SK-N-SH (cell line): ENCODE measurements around the gene IFITM5.

ENCODE experiments used
- CTCF ChIP-seq: fragments of 200-600 bp; sonication (generic); IDR thresholded peaks from 2 replicates; pipeline ENCODE4 v1.6.1; 2017; ENCODE audit warnings: antibody characterized with exemption, mild to moderate bottlenecking, moderate library complexity
- GATA2 ChIP-seq: sonication (generic); formaldehyde crosslinking; IDR thresholded peaks from 2 replicates; pipeline ENCODE4 v1.5.0; 2020; ENCODE audit warnings: mild to moderate bottlenecking, missing genetic modification reagents
- TF ChIP-seq, protein P1 (sequence below): fragments of 150-350 bp; IDR thresholded peaks from 2 replicates; pipeline ENCODE4 v1.6.1; 2017; ENCODE audit warnings: antibody characterized with exemption, low read length, low read depth, borderline replicate concordance

GRCh38 chr11:267491-267994, 31.8 kb downstream of the IFITM5 start:
- TF ChIP-seq, protein P1, sequence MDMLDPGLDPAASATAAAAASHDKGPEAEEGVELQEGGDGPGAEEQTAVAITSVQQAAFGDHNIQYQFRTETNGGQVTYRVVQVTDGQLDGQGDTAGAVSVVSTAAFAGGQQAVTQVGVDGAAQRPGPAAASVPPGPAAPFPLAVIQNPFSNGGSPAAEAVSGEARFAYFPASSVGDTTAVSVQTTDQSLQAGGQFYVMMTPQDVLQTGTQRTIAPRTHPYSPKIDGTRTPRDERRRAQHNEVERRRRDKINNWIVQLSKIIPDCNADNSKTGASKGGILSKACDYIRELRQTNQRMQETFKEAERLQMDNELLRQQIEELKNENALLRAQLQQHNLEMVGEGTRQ: no peak
- TF ChIP-seq GATA2 (CRISPR knock-in tag): no peak
- no peak for TF ChIP-seq CTCF
